ENCODE data around the gene CYBC1.

The CYBC1 gene

DNA sequence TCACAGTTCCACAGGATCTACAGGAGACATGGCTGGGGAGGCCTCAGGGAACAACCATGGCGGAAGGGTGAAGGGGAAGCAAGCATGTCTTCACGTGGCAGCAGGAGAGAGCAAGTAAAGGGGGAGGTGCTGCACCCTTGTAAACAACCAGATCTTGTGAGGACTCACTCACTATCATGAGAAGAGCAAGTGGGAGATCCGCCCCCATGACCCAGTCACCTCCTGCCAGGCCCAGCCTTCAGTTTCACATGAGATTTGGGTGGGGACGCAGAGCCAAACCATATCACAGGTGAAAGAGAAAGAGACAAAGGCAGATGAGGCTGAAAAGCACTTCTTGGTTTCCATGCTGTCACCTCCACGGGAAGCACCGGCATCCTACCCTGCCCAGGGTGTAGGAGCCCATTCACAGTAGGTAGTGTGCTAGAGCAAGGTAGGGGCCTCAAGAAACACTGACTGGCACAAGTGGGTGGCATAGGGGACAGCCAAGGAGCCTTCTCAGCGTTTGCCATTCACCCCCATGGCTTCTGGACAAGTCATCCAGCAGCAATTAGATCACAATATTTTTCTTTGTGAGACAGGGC, 14.6 kb upstream of the CYBC1 start:
- Histone ChIP-seq H3K9ac (no peak overlapping the region), H3K79me2 (peaks cover 7% of the 10 kb centered on the region), H3K4me1 (no peaks in the 10 kb centered on the region), H3K4me3 (ENCODE audit: low read depth, low read length) (no peak overlapping the region), H3K27me3 (ENCODE audit: control insufficient read depth, insufficient read depth, low read length) (no peaks in the 10 kb centered on the region), H2AFZ (no peak overlapping the region), H3K9me3 (ENCODE audit: control insufficient read depth, low read length) (no peaks in the 10 kb centered on the region), H3K36me3 (ENCODE audit: control insufficient read depth, insufficient read depth, low read length) (no peaks in the 10 kb centered on the region), H3K4me2 (ENCODE audit: low read length) (no peak overlapping the region), H3K27ac (no peak overlapping the region)
- TF ChIP-seq, protein P1, sequence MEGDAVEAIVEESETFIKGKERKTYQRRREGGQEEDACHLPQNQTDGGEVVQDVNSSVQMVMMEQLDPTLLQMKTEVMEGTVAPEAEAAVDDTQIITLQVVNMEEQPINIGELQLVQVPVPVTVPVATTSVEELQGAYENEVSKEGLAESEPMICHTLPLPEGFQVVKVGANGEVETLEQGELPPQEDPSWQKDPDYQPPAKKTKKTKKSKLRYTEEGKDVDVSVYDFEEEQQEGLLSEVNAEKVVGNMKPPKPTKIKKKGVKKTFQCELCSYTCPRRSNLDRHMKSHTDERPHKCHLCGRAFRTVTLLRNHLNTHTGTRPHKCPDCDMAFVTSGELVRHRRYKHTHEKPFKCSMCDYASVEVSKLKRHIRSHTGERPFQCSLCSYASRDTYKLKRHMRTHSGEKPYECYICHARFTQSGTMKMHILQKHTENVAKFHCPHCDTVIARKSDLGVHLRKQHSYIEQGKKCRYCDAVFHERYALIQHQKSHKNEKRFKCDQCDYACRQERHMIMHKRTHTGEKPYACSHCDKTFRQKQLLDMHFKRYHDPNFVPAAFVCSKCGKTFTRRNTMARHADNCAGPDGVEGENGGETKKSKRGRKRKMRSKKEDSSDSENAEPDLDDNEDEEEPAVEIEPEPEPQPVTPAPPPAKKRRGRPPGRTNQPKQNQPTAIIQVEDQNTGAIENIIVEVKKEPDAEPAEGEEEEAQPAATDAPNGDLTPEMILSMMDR (IDR thresholded peaks at IDR 0.05): no peak

DNA sequence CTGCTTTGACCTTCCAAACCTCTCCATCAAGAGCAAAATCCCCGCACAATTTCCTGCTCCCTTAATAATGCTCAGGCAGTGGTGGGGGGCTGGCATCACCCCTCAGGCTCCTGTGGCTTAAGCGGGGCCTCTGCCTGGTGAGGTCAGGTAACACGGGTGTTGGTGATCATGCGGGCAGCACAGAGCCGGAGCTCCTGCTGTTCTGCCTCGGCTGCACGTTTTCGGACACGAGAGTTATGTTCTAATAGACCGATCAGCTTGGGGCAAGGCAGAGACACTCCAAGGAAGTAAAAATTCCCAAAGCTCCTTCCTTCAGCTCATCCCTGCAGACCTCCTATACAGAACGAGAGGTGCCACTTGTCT, 14.0 kb upstream of the CYBC1 start:
- TF ChIP-seq, protein P1 (IDR thresholded peaks at IDR 0.05): no peak
- H3K79me2 ChIP-seq: peaks cover 8% of the 10 kb centered on the region
- H2AFZ ChIP-seq: no peak overlapping the region
- no peaks in the 10 kb centered on the region for H3K36me3 ChIP-seq (ENCODE audit: control insufficient read depth, insufficient read depth, low read length)
- H3K4me2 ChIP-seq (ENCODE audit: low read length): no peak overlapping the region
- no peak overlapping the region for H3K9ac ChIP-seq
- H3K9me3 ChIP-seq (ENCODE audit: control insufficient read depth, low read length): no peaks in the 10 kb centered on the region
- no peak overlapping the region for H3K4me3 ChIP-seq (ENCODE audit: low read depth, low read length)
- H3K4me1 ChIP-seq: no peaks in the 10 kb centered on the region
- H3K27me3 ChIP-seq (ENCODE audit: control insufficient read depth, insufficient read depth, low read length): no peaks in the 10 kb centered on the region
- H3K27ac ChIP-seq: no peak overlapping the region

DNA sequence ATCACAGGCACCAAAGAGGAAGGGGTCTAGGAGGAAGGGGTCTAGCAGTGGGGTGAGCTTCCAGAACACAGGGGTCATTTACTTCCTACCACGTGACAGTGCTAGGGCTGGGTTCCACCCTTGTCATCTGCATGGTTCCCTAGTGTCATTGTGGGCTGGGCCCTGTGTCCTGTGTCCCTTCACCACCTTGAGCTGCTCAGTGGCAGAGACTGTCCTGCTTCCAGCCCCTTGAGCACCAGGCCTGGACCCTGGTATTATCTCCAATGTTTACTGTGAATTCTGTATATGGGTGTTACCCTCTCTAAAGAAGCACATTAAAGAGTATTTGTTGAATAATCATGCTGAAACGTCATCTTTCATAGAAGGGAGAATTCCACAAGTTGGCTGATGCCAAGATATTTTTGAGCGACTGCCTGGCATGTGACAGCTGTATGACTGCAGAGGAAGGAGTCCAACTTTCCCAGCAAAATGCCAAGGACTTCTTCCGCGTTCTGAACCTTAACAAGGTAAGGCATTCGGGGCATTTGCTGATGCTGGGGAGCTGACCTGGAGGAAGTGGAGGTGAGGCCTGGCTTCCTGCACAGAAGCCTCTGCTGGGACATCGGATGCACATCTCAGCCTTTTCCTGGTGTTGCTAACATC, 13.5 kb upstream of the CYBC1 start:
- H3K27me3 ChIP-seq (ENCODE audit: control insufficient read depth, insufficient read depth, low read length): no peaks in the 10 kb centered on the region
- no peaks in the 10 kb centered on the region for H3K9me3 ChIP-seq (ENCODE audit: control insufficient read depth, low read length)
- TF ChIP-seq, protein P1 (IDR thresholded peaks at IDR 0.05): no peak
- H2AFZ ChIP-seq: no peak overlapping the region
- H3K4me2 ChIP-seq (ENCODE audit: low read length): no peak overlapping the region
- no peak overlapping the region for H3K4me3 ChIP-seq (ENCODE audit: low read depth, low read length)
- H3K79me2 ChIP-seq: peaks cover 10% of the 10 kb centered on the region
- H3K4me1 ChIP-seq: no peaks in the 10 kb centered on the region
- H3K36me3 ChIP-seq (ENCODE audit: control insufficient read depth, insufficient read depth, low read length): no peaks in the 10 kb centered on the region
- no peak overlapping the region for H3K9ac ChIP-seq
- H3K27ac ChIP-seq: no peak overlapping the region

DNA sequence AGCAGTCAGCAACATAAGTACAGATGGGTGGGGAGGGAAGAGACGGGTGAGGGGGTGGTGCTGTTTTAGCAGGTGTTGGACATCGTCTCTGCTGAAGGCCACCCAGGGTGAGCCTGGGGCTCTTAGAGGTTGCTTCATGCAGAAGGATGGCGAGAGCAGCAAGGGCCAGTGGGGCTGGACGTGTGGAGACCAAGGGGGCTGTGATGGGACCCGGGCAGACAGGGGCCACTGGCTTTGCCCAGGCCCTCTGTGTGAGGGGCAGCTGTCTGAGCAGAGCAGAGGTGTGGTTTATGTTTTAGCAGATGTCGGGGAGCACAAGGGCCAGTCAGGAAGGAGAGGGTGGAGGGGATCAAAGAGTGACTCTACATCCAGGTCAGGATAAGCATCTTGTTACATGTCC, 12.8 kb upstream of the CYBC1 start:
- Histone ChIP-seq H3K27me3 (ENCODE audit: control insufficient read depth, insufficient read depth, low read length) (no peaks in the 10 kb centered on the region), H3K9ac (no peak overlapping the region), H3K4me3 (ENCODE audit: low read depth, low read length) (no peak overlapping the region), H3K36me3 (ENCODE audit: control insufficient read depth, insufficient read depth, low read length) (no peaks in the 10 kb centered on the region), H3K4me1 (no peaks in the 10 kb centered on the region), H3K4me2 (ENCODE audit: low read length) (no peak overlapping the region), H3K79me2 (peaks cover 8% of the 10 kb centered on the region), H3K27ac (no peak overlapping the region), H3K9me3 (ENCODE audit: control insufficient read depth, low read length) (no peaks in the 10 kb centered on the region), H2AFZ (no peak overlapping the region)
- TF ChIP-seq, protein P1 (IDR thresholded peaks at IDR 0.05): no peak
